GM06990 (cell line): ENCODE results near the gene ARHGAP24.

ENCODE experiments used
- DNase-seq: peaks from one replicate; pipeline ENCODE4 v3.0.0-alpha.2; 2011; ENCODE audit not compliant: insufficient read length; ENCODE audit errors: extremely low read depth
- H3K27me3 ChIP-seq: replicated peaks from 2 replicates; pipeline ENCODE4 v1.6.0; 2011; ENCODE audit warnings: low read length; ENCODE audit not compliant: control insufficient read depth, insufficient read depth
- H3K36me3 ChIP-seq: 2 replicates; pipeline ENCODE4 v1.5.1; 2011; ENCODE audit warnings: low read length; ENCODE audit not compliant: control insufficient read depth, insufficient read depth
- H3K4me3 ChIP-seq: replicated peaks from 2 replicates; pipeline ENCODE4 v1.5.1; 2011; ENCODE audit warnings: low read depth, mild to moderate bottlenecking, control low read depth, low read length
- TF ChIP-seq, protein P1 (sequence below): IDR thresholded peaks from 2 replicates; pipeline ENCODE4 v1.5.1; 2011; ENCODE audit warnings: low read length, control low read depth, mild to moderate bottlenecking, inconsistent platforms; ENCODE audit not compliant: insufficient read depth, poor library complexity, severe bottlenecking

ARHGAP24 gene

DNA sequence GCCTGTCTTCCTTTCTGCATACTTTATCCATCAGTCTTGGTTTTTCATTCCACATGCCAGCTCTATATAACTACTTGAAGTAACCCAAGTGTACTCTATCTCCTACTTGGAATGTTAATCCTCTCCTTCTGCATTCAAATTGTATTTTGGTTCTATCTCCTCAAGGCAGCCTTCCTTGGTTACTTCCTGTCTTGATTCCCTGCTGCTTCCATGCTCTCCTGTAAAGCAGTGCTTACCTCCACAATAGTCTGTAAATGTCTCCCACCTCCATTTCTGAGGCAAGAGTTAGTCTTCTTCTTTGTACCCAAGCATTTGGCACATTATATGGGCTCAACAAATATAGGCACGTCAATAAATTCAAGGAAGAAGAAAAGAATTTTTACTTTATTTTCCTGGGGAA, 298.4 kb downstream of the ARHGAP24 start:
- DNase-seq, result no peak

DNA sequence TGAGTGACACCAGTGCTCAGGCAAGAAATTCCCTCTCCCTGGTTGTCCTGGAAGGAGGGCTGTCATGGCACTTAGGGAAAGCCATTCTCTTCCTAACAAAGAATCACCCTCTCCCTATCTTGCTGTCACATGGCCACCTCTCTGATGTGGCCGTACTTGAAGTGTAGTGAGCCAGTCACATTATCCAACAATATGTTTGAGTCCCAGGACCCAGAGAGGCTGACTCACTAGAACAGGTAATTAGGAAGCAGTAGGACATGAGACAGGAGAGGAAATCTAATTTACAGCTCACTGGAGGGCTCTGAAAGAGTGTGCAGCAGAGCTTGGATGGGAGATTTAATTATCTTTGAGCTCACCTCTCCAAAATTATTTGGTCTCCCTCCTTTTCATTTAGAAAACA, 299.1 kb downstream of the ARHGAP24 start:
- no peaks in the 10 kb centered on the region for H3K36me3 ChIP-seq
- H3K4me3 ChIP-seq, result no peak overlapping the region
- no peak for DNase-seq
- TF ChIP-seq, protein P1, sequence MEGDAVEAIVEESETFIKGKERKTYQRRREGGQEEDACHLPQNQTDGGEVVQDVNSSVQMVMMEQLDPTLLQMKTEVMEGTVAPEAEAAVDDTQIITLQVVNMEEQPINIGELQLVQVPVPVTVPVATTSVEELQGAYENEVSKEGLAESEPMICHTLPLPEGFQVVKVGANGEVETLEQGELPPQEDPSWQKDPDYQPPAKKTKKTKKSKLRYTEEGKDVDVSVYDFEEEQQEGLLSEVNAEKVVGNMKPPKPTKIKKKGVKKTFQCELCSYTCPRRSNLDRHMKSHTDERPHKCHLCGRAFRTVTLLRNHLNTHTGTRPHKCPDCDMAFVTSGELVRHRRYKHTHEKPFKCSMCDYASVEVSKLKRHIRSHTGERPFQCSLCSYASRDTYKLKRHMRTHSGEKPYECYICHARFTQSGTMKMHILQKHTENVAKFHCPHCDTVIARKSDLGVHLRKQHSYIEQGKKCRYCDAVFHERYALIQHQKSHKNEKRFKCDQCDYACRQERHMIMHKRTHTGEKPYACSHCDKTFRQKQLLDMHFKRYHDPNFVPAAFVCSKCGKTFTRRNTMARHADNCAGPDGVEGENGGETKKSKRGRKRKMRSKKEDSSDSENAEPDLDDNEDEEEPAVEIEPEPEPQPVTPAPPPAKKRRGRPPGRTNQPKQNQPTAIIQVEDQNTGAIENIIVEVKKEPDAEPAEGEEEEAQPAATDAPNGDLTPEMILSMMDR, result no peak
- no peaks in the 10 kb centered on the region for H3K27me3 ChIP-seq

More for the DNA sequence above, 298.4 kb downstream of the ARHGAP24 start:
- TF ChIP-seq, protein P1, result no peak
- H3K36me3 ChIP-seq, result no peaks in the 10 kb centered on the region
- H3K4me3 ChIP-seq, result no peak overlapping the region
- no peaks in the 10 kb centered on the region for H3K27me3 ChIP-seq

DNA sequence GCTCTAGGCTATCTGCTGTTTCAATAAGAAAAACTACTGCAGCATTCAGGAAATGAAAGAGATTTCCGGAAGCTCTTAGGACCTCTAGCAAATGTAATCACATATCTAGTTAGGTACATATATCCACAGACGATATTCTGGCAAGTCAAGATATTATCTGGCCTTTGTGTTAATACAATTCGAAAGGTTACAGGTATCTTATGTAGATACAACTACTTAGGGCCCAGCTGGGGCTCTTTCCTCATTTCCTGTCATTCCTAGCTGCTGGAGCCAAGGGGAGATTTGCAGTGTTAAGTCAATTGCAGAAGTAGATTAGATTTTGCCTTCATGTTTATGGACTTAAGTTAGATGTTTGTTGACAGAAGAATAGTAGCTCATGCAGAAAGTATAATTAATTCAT, 299.5 kb downstream of the ARHGAP24 start:
- no peak for DNase-seq
- Histone ChIP-seq H3K36me3 (no peaks in the 10 kb centered on the region), H3K4me3 (no peak overlapping the region), H3K27me3 (no peaks in the 10 kb centered on the region)
- TF ChIP-seq, protein P1, result no peak

DNA sequence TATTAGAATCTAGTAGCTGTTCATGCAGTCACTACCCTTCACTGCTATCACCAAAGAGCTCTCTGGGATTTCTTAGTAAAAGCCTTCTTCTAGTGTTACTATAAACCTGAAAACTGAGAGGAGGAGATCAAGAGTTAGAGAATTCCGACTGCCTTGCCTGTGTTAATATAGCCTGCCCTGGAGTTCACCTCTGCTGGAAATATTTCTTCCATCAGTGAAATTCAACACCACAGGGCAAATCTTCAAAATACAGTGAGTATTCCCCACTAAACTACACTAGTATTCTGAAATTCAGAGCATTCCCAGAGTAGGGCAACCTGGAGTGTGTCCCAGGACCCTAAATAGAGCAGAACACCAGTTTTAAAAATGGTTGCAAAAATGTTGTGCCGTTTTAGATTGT, 301.1 kb downstream of the ARHGAP24 start:
- H3K27me3 ChIP-seq, result no peaks in the 10 kb centered on the region
- TF ChIP-seq, protein P1, result no peak
- H3K4me3 ChIP-seq, result no peak overlapping the region
- no peaks in the 10 kb centered on the region for H3K36me3 ChIP-seq
- DNase-seq, result no peak

DNA sequence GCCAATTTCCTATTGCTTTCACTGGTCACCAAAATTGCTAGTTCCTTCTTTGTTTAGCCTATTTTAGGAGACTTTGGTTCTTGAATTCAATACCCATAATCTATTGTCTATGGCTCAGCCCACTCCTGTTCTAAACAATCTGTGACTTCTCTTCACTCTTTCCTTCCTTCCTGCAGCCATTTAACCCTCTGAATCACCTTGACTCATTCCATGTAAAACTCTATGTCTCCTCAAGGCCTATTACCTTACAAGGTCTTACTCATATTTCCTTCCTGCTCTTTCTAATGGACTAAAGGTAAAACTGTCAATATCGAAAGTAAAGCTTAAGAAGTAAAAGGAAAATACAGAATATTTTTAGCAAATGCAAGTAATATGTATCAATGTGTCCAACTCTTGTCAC, 301.6 kb downstream of the ARHGAP24 start:
- H3K36me3 ChIP-seq, result no peaks in the 10 kb centered on the region
- no peak for DNase-seq
- TF ChIP-seq, protein P1, result no peak
- no peak overlapping the region for H3K4me3 ChIP-seq
- no peaks in the 10 kb centered on the region for H3K27me3 ChIP-seq
